Activated CD4-positive, alpha-beta memory T cell treated with anti-CD3 and anti-CD28 coated beads for 36 hours (primary cell): ENCODE data around the gene TOR1AIP1. TPM values are rescaled to one million over a fixed set of nuclear protein-coding genes. Genes with fewer than 3 reads are reported as not detected.

Experiments used
- CTCF ChIA-PET: fragments of 350-600 bp; sonication (Branson Sonifier 250); formaldehyde crosslinking; loops from one replicate; lab custom pipeline; 2021; ENCODE audit warnings: antibody characterized with exemption, inconsistent platforms; lab: Charles Lee
- POLR2A ChIA-PET: fragments of 350-600 bp; sonication (Branson Sonifier 250); formaldehyde crosslinking; loops from one replicate; lab custom pipeline; 2021; ENCODE audit warnings: antibody characterized with exemption; lab: Charles Lee
- DNase-seq: peaks from one replicate; pipeline ENCODE4 v3.0.0-alpha.2; 2020
- H3K27ac Mint-ChIP-seq: one replicate; pipeline ENCODE4 v1.8.0; 2021; ENCODE audit warnings: mixed read lengths
- H3K27me3 Mint-ChIP-seq: one replicate; pipeline ENCODE4 v1.8.0; 2021; ENCODE audit warnings: mixed read lengths
- H3K36me3 Mint-ChIP-seq: one replicate; pipeline ENCODE4 v1.8.0; 2021; ENCODE audit warnings: mixed read lengths
- H3K4me1 Mint-ChIP-seq: one replicate; pipeline ENCODE4 v1.8.0; 2021; ENCODE audit warnings: low read depth, mixed read lengths
- H3K4me3 Mint-ChIP-seq: one replicate; pipeline ENCODE4 v1.8.0; 2021; ENCODE audit warnings: mild to moderate bottlenecking, mixed read lengths
- H3K9me3 Mint-ChIP-seq: one replicate; pipeline ENCODE4 v1.8.0; 2021; ENCODE audit warnings: mixed read lengths
- intact Hi-C: fragments of 100-400 bp; cut with micrococcal nuclease; formaldehyde crosslinking; loops from one replicate; pipeline ENCODE4 v1.15.1; 2023
- total RNA-seq, 2 experiments: library from RNA; stranded (reverse); gene quantifications; one replicate each; pipeline ENCODE4 v1.2.3, GENCODE V29; 2021

The TOR1AIP1 gene
- total RNA-seq, 2 experiments from 2014 or later, result 57.4 to 57.7 TPM

DNA sequence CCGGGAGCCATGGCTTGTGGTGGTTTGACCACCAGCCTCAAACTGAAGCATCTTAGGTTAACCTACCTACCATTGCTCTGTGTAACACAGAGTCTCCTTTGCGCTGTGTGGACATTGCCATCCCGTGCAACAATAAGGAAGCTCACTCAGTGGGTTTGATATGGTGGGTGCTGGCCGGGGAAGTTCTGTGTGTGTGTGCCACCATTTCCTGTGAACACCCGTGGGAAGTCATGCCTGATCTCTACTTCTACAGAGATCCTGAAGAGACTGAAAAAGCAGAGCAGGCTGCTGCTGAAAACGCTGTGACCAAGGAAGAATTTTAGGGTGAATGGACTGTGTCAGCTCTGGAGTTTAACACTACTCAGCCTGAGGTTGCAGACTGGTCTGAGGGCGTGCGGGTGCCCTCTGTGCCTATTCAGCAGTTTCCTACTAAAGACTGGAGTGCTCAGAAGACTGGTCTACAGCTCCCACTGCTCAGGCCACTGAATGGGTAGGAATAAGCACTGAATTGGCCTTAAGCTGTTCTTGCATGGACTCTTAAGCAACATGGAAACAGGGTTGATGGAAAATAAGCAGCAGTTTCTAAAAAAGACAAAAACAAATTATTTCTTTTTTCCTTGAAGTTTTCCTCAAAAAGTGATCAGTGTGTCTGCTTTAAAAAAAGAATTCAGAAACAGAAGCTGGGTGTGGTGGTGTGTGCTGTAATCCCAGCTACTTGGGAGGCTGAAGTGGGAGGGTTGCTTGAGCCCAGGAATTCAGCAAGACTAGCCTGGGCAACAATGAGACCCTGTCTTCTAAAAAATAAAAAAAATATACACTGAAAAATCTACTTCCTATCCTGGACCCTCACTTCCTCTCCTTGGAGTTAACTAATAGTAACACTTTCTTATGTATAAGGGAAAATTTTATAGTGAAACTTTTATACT, 87.2 kb downstream of the TOR1AIP1 start:
- intact Hi-C loops, result no loop called here
- H3K27me3 Mint-ChIP-seq, result no peaks in the 10 kb centered on the region
- no peak overlapping the region for H3K27ac Mint-ChIP-seq
- no peak overlapping the region for H3K4me3 Mint-ChIP-seq
- ChIA-PET POLR2A (no interaction called here), CTCF (interaction anchor here (1.4 kb wide), 1 partner anchor 15 kb away, joined by 4 read pairs; no protein-coding TSS in a partner anchor)
- peaks cover 17% of the 10 kb centered on the region for H3K36me3 Mint-ChIP-seq
- H3K9me3 Mint-ChIP-seq, result peaks cover 7% of the 10 kb centered on the region
- peaks cover 49% of the 10 kb centered on the region for H3K4me1 Mint-ChIP-seq
- no peak for DNase-seq

Other genes starting within 250 kb of the TOR1AIP1 start
- not detected for gene FAM163A, start 139.0 kb upstream of the TOR1AIP1 start, total RNA-seq
- 10 to 100 TPM; 42.3 to 45.9 TPM for gene TOR1AIP2, start 4.5 kb upstream of the TOR1AIP1 start, total RNA-seq
- 10 to 100 TPM; 31.7 to 34.2 TPM for gene CEP350, start 72.5 kb downstream of the TOR1AIP1 start, total RNA-seq